ENCODE results near the gene SNW1. TPM values are rescaled to one million over a fixed set of nuclear protein-coding genes. Genes with fewer than 3 reads are reported as not detected.
A peak's percentile ranks its signal among the peaks of the same experiment; 100 is the strongest.

SNW1 gene
- total and polyA plus RNA-seq, 2 of the 13 experiments (the other 11 are each of a cell fraction or from before 2014, with no cell fraction given): 23.2 to 65.8 TPM

DNA sequence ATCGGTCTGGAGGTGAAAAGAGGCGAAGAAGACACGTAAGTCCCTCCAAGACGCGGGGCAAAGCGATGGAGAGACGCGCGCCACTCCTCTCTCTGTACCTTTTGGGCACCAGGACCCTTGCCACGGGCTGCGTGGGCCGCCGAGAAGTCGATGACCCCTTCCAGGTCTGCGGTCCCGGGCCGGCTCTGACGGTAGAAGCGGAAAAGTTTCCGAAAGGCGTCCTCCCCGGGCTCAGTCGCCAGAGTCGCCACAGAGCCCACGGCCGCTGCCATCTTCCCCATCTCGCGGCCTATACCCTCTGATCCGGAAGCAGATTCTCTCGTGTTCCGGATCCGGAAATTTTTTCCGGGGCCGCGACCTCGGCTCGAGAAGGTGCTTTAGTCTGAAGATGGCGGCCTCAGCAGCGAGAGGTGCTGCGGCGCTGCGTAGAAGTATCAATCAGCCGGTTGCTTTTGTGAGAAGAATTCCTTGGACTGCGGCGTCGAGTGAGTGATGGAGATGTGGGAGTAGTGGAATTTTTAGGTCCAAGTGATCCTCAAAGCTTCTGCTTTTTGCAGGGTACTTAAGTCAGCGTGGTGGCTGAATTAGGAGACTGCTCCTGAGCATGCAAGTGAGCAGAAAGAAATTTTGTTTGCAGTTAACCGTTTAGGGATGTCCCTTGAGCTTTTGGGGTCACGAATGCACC is 53.1 kb downstream of the SNW1 start, which contains the start of the genes ALKBH1 and SLIRP (continued):
- TF ChIP-seq, protein P1, sequence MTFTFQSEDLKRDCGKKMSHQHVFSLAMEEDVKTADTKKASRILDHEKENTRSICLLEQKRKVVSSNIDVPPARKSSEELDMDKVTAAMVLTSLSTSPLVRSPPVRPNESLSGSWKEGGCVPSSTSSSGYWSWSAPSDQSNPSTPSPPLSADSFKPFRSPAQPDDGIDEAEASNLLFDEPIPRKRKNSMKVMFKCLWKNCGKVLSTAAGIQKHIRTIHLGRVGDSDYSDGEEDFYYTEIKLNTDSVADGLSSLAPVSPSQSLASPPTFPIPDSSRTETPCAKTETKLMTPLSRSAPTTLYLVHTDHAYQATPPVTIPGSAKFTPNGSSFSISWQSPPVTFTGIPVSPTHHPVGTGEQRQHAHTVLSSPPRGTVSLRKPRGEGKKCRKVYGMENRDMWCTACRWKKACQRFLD (CRISPR knock-in tag; IDR thresholded peaks at IDR 0.05; ENCODE audit: borderline replicate concordance): 0 out of 2 replicates have a peak, but pooled peaks have one; percentile 33
- TF ChIP-seq, protein P2, sequence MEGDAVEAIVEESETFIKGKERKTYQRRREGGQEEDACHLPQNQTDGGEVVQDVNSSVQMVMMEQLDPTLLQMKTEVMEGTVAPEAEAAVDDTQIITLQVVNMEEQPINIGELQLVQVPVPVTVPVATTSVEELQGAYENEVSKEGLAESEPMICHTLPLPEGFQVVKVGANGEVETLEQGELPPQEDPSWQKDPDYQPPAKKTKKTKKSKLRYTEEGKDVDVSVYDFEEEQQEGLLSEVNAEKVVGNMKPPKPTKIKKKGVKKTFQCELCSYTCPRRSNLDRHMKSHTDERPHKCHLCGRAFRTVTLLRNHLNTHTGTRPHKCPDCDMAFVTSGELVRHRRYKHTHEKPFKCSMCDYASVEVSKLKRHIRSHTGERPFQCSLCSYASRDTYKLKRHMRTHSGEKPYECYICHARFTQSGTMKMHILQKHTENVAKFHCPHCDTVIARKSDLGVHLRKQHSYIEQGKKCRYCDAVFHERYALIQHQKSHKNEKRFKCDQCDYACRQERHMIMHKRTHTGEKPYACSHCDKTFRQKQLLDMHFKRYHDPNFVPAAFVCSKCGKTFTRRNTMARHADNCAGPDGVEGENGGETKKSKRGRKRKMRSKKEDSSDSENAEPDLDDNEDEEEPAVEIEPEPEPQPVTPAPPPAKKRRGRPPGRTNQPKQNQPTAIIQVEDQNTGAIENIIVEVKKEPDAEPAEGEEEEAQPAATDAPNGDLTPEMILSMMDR (CRISPR knock-in tag; IDR thresholded peaks at IDR 0.05): peak; percentile 14; the same call in 1 of the 2 replicates
- peak; percentile 83 for TF ChIP-seq KLF6 (CRISPR knock-in tag; IDR thresholded peaks at IDR 0.05)
- no peak for TF ChIP-seq NCOA5 (CRISPR knock-in tag; IDR thresholded peaks at IDR 0.05)
- no peak for TF ChIP-seq TCF12 (IDR thresholded peaks at IDR 0.05)
- TF ChIP-seq TCF12 (CRISPR knock-in tag; IDR thresholded peaks at IDR 0.05): no peak
- TF ChIP-seq ZNF777 (CRISPR knock-in tag; IDR thresholded peaks at IDR 0.05): no peak; the same call in 1 of the 2 replicates
- peak; percentile 80 for TF ChIP-seq NR2F6 (IDR thresholded peaks at IDR 0.05)
- TF ChIP-seq NR2F6 (CRISPR knock-in tag; IDR thresholded peaks at IDR 0.05): peak; percentile 76; the same call in 1 of the 2 replicates
- TF ChIP-seq DR1 (CRISPR knock-in tag; IDR thresholded peaks at IDR 0.05): 0 out of 2 replicates have a peak, but pooled peaks have one; percentile 32
- peak; percentile 19 for TF ChIP-seq TEAD3 (CRISPR knock-in tag; optimal IDR thresholded peaks at IDR 0.05; ENCODE audit: borderline replicate concordance)
- 0 out of 2 replicates have a peak, but pooled peaks have one; percentile 27 for TF ChIP-seq ZNF205 (CRISPR knock-in tag; IDR thresholded peaks at IDR 0.05)
- TF ChIP-seq, protein P3, sequence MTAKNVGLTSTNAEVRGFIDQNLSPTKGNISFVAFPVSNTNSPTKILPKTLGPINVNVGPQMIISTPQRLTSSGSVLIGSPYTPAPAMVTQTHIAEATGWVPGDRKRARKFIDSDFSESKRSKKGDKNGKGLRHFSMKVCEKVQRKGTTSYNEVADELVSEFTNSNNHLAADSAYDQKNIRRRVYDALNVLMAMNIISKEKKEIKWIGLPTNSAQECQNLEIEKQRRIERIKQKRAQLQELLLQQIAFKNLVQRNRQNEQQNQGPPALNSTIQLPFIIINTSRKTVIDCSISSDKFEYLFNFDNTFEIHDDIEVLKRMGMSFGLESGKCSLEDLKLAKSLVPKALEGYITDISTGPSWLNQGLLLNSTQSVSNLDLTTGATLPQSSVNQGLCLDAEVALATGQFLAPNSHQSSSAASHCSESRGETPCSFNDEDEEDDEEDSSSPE (CRISPR knock-in tag; IDR thresholded peaks at IDR 0.05): peak; percentile 22; the same call in 1 of the 2 replicates
- TF ChIP-seq ZNF616 (CRISPR knock-in tag; IDR thresholded peaks at IDR 0.05; ENCODE audit: low read depth): no peak
- no peak for TF ChIP-seq CBX1 (IDR thresholded peaks at IDR 0.05; ENCODE audit: low read depth)
- TF ChIP-seq, protein P4, sequence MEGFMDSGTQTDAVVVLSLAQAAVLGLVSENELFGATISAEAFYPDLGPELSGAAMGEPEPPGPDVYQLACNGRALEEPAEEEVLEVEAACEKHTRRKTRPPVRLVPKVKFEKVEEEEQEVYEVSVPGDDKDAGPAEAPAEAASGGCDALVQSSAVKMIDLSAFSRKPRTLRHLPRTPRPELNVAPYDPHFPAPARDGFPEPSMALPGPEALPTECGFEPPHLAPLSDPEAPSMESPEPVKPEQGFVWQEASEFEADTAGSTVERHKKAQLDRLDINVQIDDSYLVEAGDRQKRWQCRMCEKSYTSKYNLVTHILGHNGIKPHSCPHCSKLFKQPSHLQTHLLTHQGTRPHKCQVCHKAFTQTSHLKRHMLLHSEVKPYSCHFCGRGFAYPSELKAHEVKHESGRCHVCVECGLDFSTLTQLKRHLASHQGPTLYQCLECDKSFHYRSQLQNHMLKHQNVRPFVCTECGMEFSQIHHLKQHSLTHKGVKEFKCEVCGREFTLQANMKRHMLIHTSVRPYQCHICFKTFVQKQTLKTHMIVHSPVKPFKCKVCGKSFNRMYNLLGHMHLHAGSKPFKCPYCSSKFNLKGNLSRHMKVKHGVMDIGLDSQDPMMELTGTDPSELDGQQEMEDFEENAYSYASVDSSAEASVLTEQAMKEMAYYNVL (CRISPR knock-in tag; IDR thresholded peaks at IDR 0.05; ENCODE audit: borderline replicate concordance): no peak
- peak; percentile 31; the same call in 1 of the 2 replicates for TF ChIP-seq SOX5 (CRISPR knock-in tag; IDR thresholded peaks at IDR 0.05; ENCODE audit: borderline replicate concordance)
- TF ChIP-seq, protein P5, sequence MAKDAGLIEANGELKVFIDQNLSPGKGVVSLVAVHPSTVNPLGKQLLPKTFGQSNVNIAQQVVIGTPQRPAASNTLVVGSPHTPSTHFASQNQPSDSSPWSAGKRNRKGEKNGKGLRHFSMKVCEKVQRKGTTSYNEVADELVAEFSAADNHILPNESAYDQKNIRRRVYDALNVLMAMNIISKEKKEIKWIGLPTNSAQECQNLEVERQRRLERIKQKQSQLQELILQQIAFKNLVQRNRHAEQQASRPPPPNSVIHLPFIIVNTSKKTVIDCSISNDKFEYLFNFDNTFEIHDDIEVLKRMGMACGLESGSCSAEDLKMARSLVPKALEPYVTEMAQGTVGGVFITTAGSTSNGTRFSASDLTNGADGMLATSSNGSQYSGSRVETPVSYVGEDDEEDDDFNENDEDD (CRISPR knock-in tag; IDR thresholded peaks at IDR 0.05; ENCODE audit: borderline replicate concordance): 0 out of 2 replicates have a peak, but pooled peaks have one; percentile 17
- TF ChIP-seq CHD4 (IDR thresholded peaks at IDR 0.05; ENCODE audit: borderline replicate concordance, low read length): no peak
